Activated CD8-positive, alpha-beta memory T cell treated with anti-CD3 and anti-CD28 coated beads for 48 hours (primary cell): ENCODE data around the gene TMEM220.

Source experiments
- DNase-seq, 3 experiments: peaks; one replicate each; pipeline ENCODE4 v3.0.0-alpha.2; 2020; ENCODE audit warnings: low read depth in 2 of 3, low spot score in 2 of 3

Gene TMEM220

GRCh38 chr17:10729334-10730193 is at the start of gene TMEM220:
TSS of gene TMEM220 (minus strand) at chr17:10730023. CDS start at chr17:10729851, 172 bp downstream.
- DNase-seq = peak; percentile 14 to 25 (median 16)

GRCh38 chr17:10779609-10780008 is 49.8 kb upstream of the TMEM220 start:
- DNase-seq = no peak

- no peak for DNase-seq
Observed at GRCh38 chr17:10777890-10778289, 48.1 kb upstream of the TMEM220 start.

GRCh38 chr17:10777131-10777807 is 47.4 kb upstream of the TMEM220 start:
- DNase-seq = no peak

GRCh38 chr17:10776381-10776780 is 46.6 kb upstream of the TMEM220 start:
- no peak for DNase-seq

- DNase-seq = no peak
Observed at GRCh38 chr17:10775740-10776356, 46.0 kb upstream of the TMEM220 start.

GRCh38 chr17:10775058-10775457 is 45.2 kb upstream of the TMEM220 start:
- no peak for DNase-seq

GRCh38 chr17:10773391-10773790 is 43.6 kb upstream of the TMEM220 start:
- no peak for DNase-seq

- peak in 2 of 3 experiments; percentile 51 to 61 for DNase-seq
Observed at GRCh38 chr17:10772425-10773380, 42.9 kb upstream of the TMEM220 start.

- DNase-seq = no peak
Observed at GRCh38 chr17:10771148-10771547, 41.3 kb upstream of the TMEM220 start.

GRCh38 chr17:10769840-10770239 is 40.0 kb upstream of the TMEM220 start:
- DNase-seq = no peak

- no peak for DNase-seq
Observed at GRCh38 chr17:10768750-10769251, 39.0 kb upstream of the TMEM220 start.

- no peak for DNase-seq
Observed at GRCh38 chr17:10767232-10767631, 37.4 kb upstream of the TMEM220 start.

GRCh38 chr17:10762037-10762436 is 32.2 kb upstream of the TMEM220 start:
- DNase-seq = no peak

GRCh38 chr17:10761281-10761680 is 31.5 kb upstream of the TMEM220 start:
- DNase-seq = no peak

- no peak for DNase-seq
Observed at GRCh38 chr17:10758062-10758461, 28.2 kb upstream of the TMEM220 start.

GRCh38 chr17:10757647-10758046 is 27.8 kb upstream of the TMEM220 start:
- DNase-seq = no peak

GRCh38 chr17:10757067-10757466 is 27.2 kb upstream of the TMEM220 start:
- no peak for DNase-seq

- no peak for DNase-seq
Observed at GRCh38 chr17:10756619-10757018, 26.8 kb upstream of the TMEM220 start.

GRCh38 chr17:10756185-10756584 is 26.4 kb upstream of the TMEM220 start:
- DNase-seq = no peak
